Measurements from ENCODE around the gene GRIK4.

The GRIK4 gene

GRCh38 chr11:120525261-120526171 lies 14.0 kb downstream of the GRIK4 start:
- no peak for DNase-seq (ENCODE audit: low read depth in 2 of 2)

- DNase-seq (ENCODE audit: low read depth in 2 of 2): no peak
Measured at GRCh38 chr11:120526241-120526640, 14.7 kb downstream of the GRIK4 start.

GRCh38 chr11:120527111-120527761 lies 15.7 kb downstream of the GRIK4 start:
- no peak for DNase-seq (ENCODE audit: low read depth in 2 of 2)

GRCh38 chr11:120528749-120529148 lies 17.2 kb downstream of the GRIK4 start:
- no peak for DNase-seq (ENCODE audit: low read depth in 2 of 2)

GRCh38 chr11:120529214-120529613 lies 17.7 kb downstream of the GRIK4 start:
- no peak for DNase-seq (ENCODE audit: low read depth in 2 of 2)

GRCh38 chr11:120529911-120530310 lies 18.4 kb downstream of the GRIK4 start:
- no peak for DNase-seq (ENCODE audit: low read depth in 2 of 2)

- DNase-seq (ENCODE audit: low read depth in 2 of 2): no peak
Measured at GRCh38 chr11:120532082-120532831, 20.7 kb downstream of the GRIK4 start.

- DNase-seq (ENCODE audit: low read depth in 2 of 2): no peak
Measured at GRCh38 chr11:120532832-120533196, 21.3 kb downstream of the GRIK4 start.

- no peak for DNase-seq (ENCODE audit: low read depth in 2 of 2)
Measured at GRCh38 chr11:120536091-120536796, 24.7 kb downstream of the GRIK4 start.

GRCh38 chr11:120536797-120537169 lies 25.2 kb downstream of the GRIK4 start:
- DNase-seq (ENCODE audit: low read depth in 2 of 2): no peak

- no peak for DNase-seq (ENCODE audit: low read depth in 2 of 2)
Measured at GRCh38 chr11:120537996-120538395, 26.4 kb downstream of the GRIK4 start.

- DNase-seq (ENCODE audit: low read depth in 2 of 2): no peak
Measured at GRCh38 chr11:120538707-120539106, 27.2 kb downstream of the GRIK4 start.

- no peak for DNase-seq (ENCODE audit: low read depth in 2 of 2)
Measured at GRCh38 chr11:120539667-120540369, 28.3 kb downstream of the GRIK4 start.

GRCh38 chr11:120540744-120541465 lies 29.4 kb downstream of the GRIK4 start:
- DNase-seq (ENCODE audit: low read depth in 2 of 2): no peak

- no peak for DNase-seq (ENCODE audit: low read depth in 2 of 2)
Measured at GRCh38 chr11:120543521-120544215, 32.1 kb downstream of the GRIK4 start.

- no peak for DNase-seq (ENCODE audit: low read depth in 2 of 2)
Measured at GRCh38 chr11:120545813-120546212, 34.3 kb downstream of the GRIK4 start.

- DNase-seq (ENCODE audit: low read depth in 2 of 2): no peak
Measured at GRCh38 chr11:120546312-120547205, 35.0 kb downstream of the GRIK4 start.

GRCh38 chr11:120547316-120547715 lies 35.8 kb downstream of the GRIK4 start:
- no peak for DNase-seq (ENCODE audit: low read depth in 2 of 2)

All from stimulated activated CD8-positive, alpha-beta memory T cell treated with anti-CD3 and anti-CD28 coated beads, Interleukin-15, amount 100 ng/mL, for 4 hours (primary cell).